HG03342 (cell line): ENCODE data around the gene UBC.

ENCODE experiments used
- ATAC-seq: cut with Tn5 transposase; IDR thresholded peaks from one replicate; pipeline ENCODE4 v1.9.1; 2021; ENCODE audit warnings: mild to moderate bottlenecking, moderate library complexity; ENCODE audit not compliant: unreplicated experiment

The UBC gene

GRCh38 chr12:124914392-124915238, at the start of gene UBC:
Gene UBC (minus strand): TSS chr12:124914650. CDS start chr12:124913771, 879 bp downstream.
- ATAC-seq = peak; percentile 30

- no peak for ATAC-seq
Observed at GRCh38 chr12:124963211-124963610, 48.8 kb upstream of the UBC start.

GRCh38 chr12:124961055-124961454, 46.6 kb upstream of the UBC start:
- no peak for ATAC-seq

- ATAC-seq = no peak
Observed at GRCh38 chr12:124956571-124956970, 42.1 kb upstream of the UBC start.

- no peak for ATAC-seq
Observed at GRCh38 chr12:124954771-124955170, 40.3 kb upstream of the UBC start.

GRCh38 chr12:124953689-124954405, 39.4 kb upstream of the UBC start:
- no peak for ATAC-seq

- no peak for ATAC-seq
Observed at GRCh38 chr12:124952801-124953200, 38.4 kb upstream of the UBC start.

GRCh38 chr12:124952295-124952694, 37.8 kb upstream of the UBC start:
- ATAC-seq = no peak

GRCh38 chr12:124949779-124950728, 35.6 kb upstream of the UBC start:
- ATAC-seq = no peak

GRCh38 chr12:124949066-124949465, 34.6 kb upstream of the UBC start:
- ATAC-seq = no peak

GRCh38 chr12:124947561-124948398, 33.3 kb upstream of the UBC start:
- ATAC-seq = no peak

GRCh38 chr12:124947013-124947412, 32.6 kb upstream of the UBC start:
- no peak for ATAC-seq

- no peak for ATAC-seq
Observed at GRCh38 chr12:124946447-124946793, 32.0 kb upstream of the UBC start.

GRCh38 chr12:124941170-124941527, 26.7 kb upstream of the UBC start:
- no peak for ATAC-seq

GRCh38 chr12:124940393-124941169, 26.1 kb upstream of the UBC start:
- ATAC-seq = peak; percentile 43

GRCh38 chr12:124940143-124940392, 25.6 kb upstream of the UBC start:
- no peak for ATAC-seq

- peak; percentile 66 for ATAC-seq
Observed at GRCh38 chr12:124939421-124940142, 25.1 kb upstream of the UBC start.

GRCh38 chr12:124939079-124939420, 24.6 kb upstream of the UBC start:
- peak; percentile 31 for ATAC-seq

GRCh38 chr12:124938587-124938986, 24.1 kb upstream of the UBC start:
- no peak for ATAC-seq
